HepG2 (cell line): Measurements from ENCODE around the gene CACNA2D3. TPM values are rescaled to one million over a fixed set of nuclear protein-coding genes. Genes with fewer than 3 reads are reported as not detected.

Source experiments
- ATAC-seq: fragments of 200-7000 bp; cut with Tn5 transposase; 3 replicates; pipeline ENCODE4 v1.9.1; 2020; ENCODE audit warnings: mild to moderate bottlenecking, moderate library complexity
- BruUV-seq: library from RNA; stranded (reverse); fragments of 400-500 nt; replicated peaks from 2 replicates; lab custom pipeline; 2021; lab: Mats Ljungman, UMichigan
- CTCF ChIA-PET: fragments of 300-600 bp; formaldehyde crosslinking; extraction: SDS; loops from one replicate; lab custom pipeline; 2021; ENCODE audit warnings: low total read pairs, inconsistent platforms, low intra/inter-chr PET ratio; lab: Yijun Ruan, JAX
- POLR2A ChIA-PET: fragments of 350-600 bp; sonication (Branson Sonifier 250); formaldehyde crosslinking; loops from one replicate; lab custom pipeline; 2020; ENCODE audit warnings: antibody characterized with exemption, inconsistent platforms; lab: Yijun Ruan, JAX
- DNase-seq: peaks from one replicate; pipeline ENCODE4 v3.0.0-alpha.2; 2015; ENCODE audit warnings: low spot score
- FAIRE-seq: peaks from 3 replicates; lab custom pipeline; 2011; peaks lifted over from hg19 to GRCh38; lab: Jason Lieb, UNC
- H2AFZ ChIP-seq: one replicate; pipeline ENCODE4 v1.6.1; 2011; ENCODE audit warnings: low read length, inconsistent platforms
- H3K27ac ChIP-seq: fragments of 300-600 bp; 3 replicates; pipeline ENCODE4 v1.8.0; 2011; ENCODE audit warnings: mixed run types, mild to moderate bottlenecking, mixed read lengths, low read length, inconsistent platforms; ENCODE audit not compliant: insufficient read depth; ENCODE audit errors: extremely low read length
- H3K27me3 ChIP-seq, 2 experiments: fragments of 200-600 bp in 1 of 2; 2 replicates in 1 of 2; 3 replicates in 1 of 2; pipeline versions ENCODE4 v1.6.0 to v1.8.0; 2011; ENCODE audit warnings: low read length in 2 of 2, mild to moderate bottlenecking in 2 of 2, moderate library complexity in 2 of 2, inconsistent platforms in 1 of 2; ENCODE audit not compliant: insufficient read depth in 2 of 2, control insufficient read depth in 1 of 2
- H3K36me3 ChIP-seq, 2 experiments: fragments of 200-600 bp in 1 of 2; replicated peaks in 1 of 2; 2 replicates in 1 of 2; 3 replicates in 1 of 2; pipeline versions ENCODE4 v1.5.1 to v1.8.0; 2011; ENCODE audit warnings: low read length in 2 of 2, inconsistent platforms in 1 of 2; ENCODE audit not compliant: insufficient read depth in 2 of 2, control insufficient read depth in 1 of 2
- H3K4me1 ChIP-seq: 2 replicates; pipeline ENCODE4 v1.5.1; 2012; ENCODE audit warnings: low read length, inconsistent platforms; ENCODE audit not compliant: insufficient read depth
- H3K4me2 ChIP-seq: 2 replicates; pipeline ENCODE4 v1.6.0; 2011; ENCODE audit warnings: low read depth, low read length, inconsistent platforms
- H3K4me3 ChIP-seq, 3 experiments: fragments of 200-600 bp in 1 of 3; sonication (generic), shearing (Covaris generic) in 1 of 3; replicated peaks in 1 of 3; 2 replicates each; pipeline ENCODE4 v1.5.1; 2011 to 2016; ENCODE audit warnings: low read length in 3 of 3, inconsistent platforms in 2 of 3, low read depth in 2 of 3, mild to moderate bottlenecking in 2 of 3, control low read depth in 1 of 3, mixed read lengths in 1 of 3; ENCODE audit not compliant: insufficient read depth in 1 of 3
- H3K79me2 ChIP-seq: one replicate; pipeline ENCODE4 v1.6.1; 2011; ENCODE audit warnings: low read length, inconsistent platforms; ENCODE audit not compliant: insufficient read depth
- H3K9ac ChIP-seq: 2 replicates; pipeline ENCODE4 v1.6.0; 2011; ENCODE audit warnings: mild to moderate bottlenecking, low read depth, low read length, inconsistent platforms; ENCODE audit not compliant: insufficient read depth
- H3K9me3 ChIP-seq: 2 replicates; pipeline ENCODE4 v1.5.1; 2012; ENCODE audit warnings: mild to moderate bottlenecking, low read length
- H4K20me1 ChIP-seq: 2 replicates; pipeline ENCODE4 v1.6.0; 2011; ENCODE audit warnings: inconsistent platforms, mild to moderate bottlenecking, low read length, moderate library complexity; ENCODE audit not compliant: insufficient read depth
- ETV5 ChIP-seq: IDR thresholded peaks from 2 replicates; pipeline ENCODE4 v1.6.1; 2018; ENCODE audit warnings: missing biosample characterization, missing genetic modification reagents, inconsistent platforms, borderline replicate concordance
- FOSL2 ChIP-seq: sonication (generic); formaldehyde crosslinking; IDR thresholded peaks from 2 replicates; pipeline ENCODE4 v1.4.0; 2020; ENCODE audit warnings: missing genetic modification reagents
- IKZF4 ChIP-seq: sonication (generic); formaldehyde crosslinking; IDR thresholded peaks from 2 replicates; pipeline ENCODE4 v1.5.1; 2020; ENCODE audit warnings: borderline replicate concordance, mild to moderate bottlenecking, low read depth, missing genetic modification reagents; ENCODE audit errors: not compliant biosample characterization
- KDM6A ChIP-seq: IDR thresholded peaks from 2 replicates; pipeline ENCODE4 v1.6.1; 2016; ENCODE audit warnings: low read depth
- MAF1 ChIP-seq: sonication (generic); formaldehyde crosslinking; IDR thresholded peaks from 2 replicates; pipeline ENCODE4 v1.5.0; 2020; ENCODE audit warnings: missing genetic modification reagents, borderline replicate concordance
- NFE2L2 ChIP-seq: fragments of 150-350 bp; IDR thresholded peaks from 2 replicates; pipeline ENCODE4 v1.6.1; 2014; ENCODE audit warnings: low read length
- NFIC ChIP-seq: IDR thresholded peaks from 2 replicates; pipeline ENCODE4 v1.6.1; 2012; ENCODE audit warnings: mild to moderate bottlenecking, low read length, inconsistent platforms
- NFKB2 ChIP-seq: sonication (generic); formaldehyde crosslinking; IDR thresholded peaks from 2 replicates; pipeline ENCODE4 v1.4.0; 2020; ENCODE audit warnings: missing genetic modification reagents, borderline replicate concordance
- PCBP2 ChIP-seq: fragments of 200-400 bp; formaldehyde crosslinking; optimal IDR thresholded peaks from 2 replicates; pipeline ENCODE3; 2018; ENCODE audit warnings: low read length, low read depth; ENCODE audit not compliant: poor library complexity, severe bottlenecking
- POLR2A ChIP-seq, 2 experiments: IDR thresholded peaks; 2 replicates each; pipeline ENCODE4 v1.6.1; 2011; ENCODE audit warnings: low read depth in 2 of 2, low read length in 2 of 2, mild to moderate bottlenecking in 1 of 2, moderate library complexity in 1 of 2; ENCODE audit not compliant: insufficient read depth in 1 of 2
- SNAI1 ChIP-seq: sonication (generic); formaldehyde crosslinking; IDR thresholded peaks from 2 replicates; pipeline ENCODE4 v1.5.0; 2020; ENCODE audit warnings: mild to moderate bottlenecking, missing genetic modification reagents, borderline replicate concordance
- SP4 ChIP-seq: sonication (generic); formaldehyde crosslinking; IDR thresholded peaks from 2 replicates; pipeline ENCODE4 v1.8.1; 2023; ENCODE audit warnings: mild to moderate bottlenecking, missing genetic modification reagents
- ZFP36 ChIP-seq: fragments of 150-350 bp; IDR thresholded peaks from 2 replicates; pipeline ENCODE4 v1.6.1; 2018; ENCODE audit warnings: borderline replicate concordance, low read length, low read depth; ENCODE audit not compliant: partially characterized antibody
- ZNF17 ChIP-seq: sonication (generic); formaldehyde crosslinking; IDR thresholded peaks from 2 replicates; pipeline ENCODE4 v1.5.0; 2020; ENCODE audit warnings: mild to moderate bottlenecking, missing genetic modification reagents
- ZNF619 ChIP-seq: sonication (generic); formaldehyde crosslinking; IDR thresholded peaks from 2 replicates; pipeline ENCODE4 v1.4.0; 2020; ENCODE audit warnings: mild to moderate bottlenecking, missing genetic modification reagents
- ZNF75D ChIP-seq: sonication (generic); formaldehyde crosslinking; IDR thresholded peaks from 2 replicates; pipeline ENCODE4 v1.8.1; 2023; ENCODE audit warnings: missing genetic modification reagents, mild to moderate bottlenecking, borderline replicate concordance
- WGBS: methylation state at CpG from one replicate; pipeline ENCODE4 v1.1.6; 2017; ENCODE audit warnings: low lambda C conversion rate; 5-methylcytosine and 5-hydroxymethylcytosine counted together
- in situ Hi-C: cut with HindIII; loops from 2 replicates; pipeline ENCODE4 v1.10.0; 2017; ENCODE audit warnings: low pct_unique_long_range_greater_than_20kb; ENCODE audit not compliant: extremely low pct_ligation_motif_present
- intact Hi-C: fragments of 100-400 bp; cut with micrococcal nuclease; formaldehyde crosslinking; loops from one replicate; pipeline ENCODE4 v1.10.0; 2022; ENCODE audit not compliant: unreplicated experiment
- polyA plus RNA-seq, 8 experiments: library from polyadenylated mRNA; depleted of rRNA in 3 of 8; stranded (reverse) in 7 of 8; unstranded in 1 of 8; fragments of >200 nt; fragmentation: Illumina TruSeq in 4 of 8; extraction: Trizol in 4 of 8; gene quantifications; 2 replicates each; pipeline versions ENCODE4 v1.2.1 to v1.2.3, GENCODE V29; 2011 to 2016; ENCODE audit warnings: low read depth in 4 of 8, missing spikeins in 1 of 8, mixed read lengths in 1 of 8; ENCODE audit not compliant: insufficient read depth in 1 of 8
- total RNA-seq, 5 experiments: library from RNA; depleted of rRNA; stranded (reverse); fragments of >200 nt; fragmentation: Illumina TruSeq; extraction: Trizol; gene quantifications; 2 replicates each; pipeline ENCODE4 v1.2.3, GENCODE V29; 2016; ENCODE audit warnings: low read depth in 1 of 5
- TF ChIP-seq, protein P1 (sequence below): sonication (generic); formaldehyde crosslinking; conservative IDR thresholded peaks from 2 replicates; pipeline ENCODE4 v1.8.0; 2022; ENCODE audit warnings: missing genetic modification reagents
- TF ChIP-seq, protein P2 (sequence below): IDR thresholded peaks from 2 replicates; pipeline ENCODE4 v1.6.1; 2016; ENCODE audit warnings: missing compliant biosample characterization, missing genetic modification reagents, borderline replicate concordance
- TF ChIP-seq, protein P3 (sequence below): sonication (generic); formaldehyde crosslinking; IDR thresholded peaks from 2 replicates; pipeline ENCODE4 v1.5.0; 2020; ENCODE audit warnings: mild to moderate bottlenecking, missing genetic modification reagents
- TF ChIP-seq, protein P4 (sequence below): IDR thresholded peaks from 2 replicates; pipeline ENCODE4 v1.6.1; 2016; ENCODE audit warnings: mild to moderate bottlenecking

Gene CACNA2D3
- total and polyA plus RNA-seq, 2 of the 13 experiments (the other 11 are each of a cell fraction or from before 2014, with no cell fraction given) = not detected

DNA sequence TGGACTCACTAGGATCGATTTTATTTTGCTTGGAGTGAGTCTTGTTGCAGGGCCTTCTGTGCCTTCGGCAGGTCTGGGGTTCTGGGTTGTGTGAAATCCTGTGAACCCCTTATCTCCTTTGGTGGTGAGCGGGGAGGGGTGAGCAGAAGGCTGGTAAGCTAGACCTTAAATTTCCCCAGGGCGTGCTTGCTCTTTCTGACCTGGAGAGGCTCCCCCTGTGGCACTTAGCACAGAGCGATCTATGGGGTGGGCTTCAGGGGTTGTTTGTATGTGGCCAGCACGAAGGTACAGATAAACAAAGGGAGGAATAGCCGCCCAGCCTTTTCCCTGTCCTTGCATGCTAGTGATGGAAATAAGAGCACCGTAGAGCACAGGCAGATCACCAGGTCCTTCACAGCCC is 11.8 kb downstream of the CACNA2D3 start:
- DNase-seq = no peak
- H3K36me3 ChIP-seq = no peaks in the 10 kb centered on the region
- TF ChIP-seq SP4 (CRISPR knock-in tag) (no peak), POLR2A (IDR thresholded peaks at IDR 0.05; ENCODE audit: insufficient read depth in 1 of 2, low read depth in 2 of 2, low read length in 2 of 2) (no peak), ZNF17 (CRISPR knock-in tag) (no peak), FOSL2 (no peak), KDM6A (CRISPR knock-in tag) (no peak), PCBP2 (no peak), NFKB2 (CRISPR knock-in tag) (no peak), NFIC (no peak), NFE2L2 (no peak), MAF1 (CRISPR knock-in tag) (no peak), IKZF4 (no peak), ZNF75D (CRISPR knock-in tag) (no peak), ETV5 (no peak), ZNF619 (CRISPR knock-in tag) (no peak), ZFP36 (no peak), SNAI1 (no peak)
- TF ChIP-seq, protein P1, sequence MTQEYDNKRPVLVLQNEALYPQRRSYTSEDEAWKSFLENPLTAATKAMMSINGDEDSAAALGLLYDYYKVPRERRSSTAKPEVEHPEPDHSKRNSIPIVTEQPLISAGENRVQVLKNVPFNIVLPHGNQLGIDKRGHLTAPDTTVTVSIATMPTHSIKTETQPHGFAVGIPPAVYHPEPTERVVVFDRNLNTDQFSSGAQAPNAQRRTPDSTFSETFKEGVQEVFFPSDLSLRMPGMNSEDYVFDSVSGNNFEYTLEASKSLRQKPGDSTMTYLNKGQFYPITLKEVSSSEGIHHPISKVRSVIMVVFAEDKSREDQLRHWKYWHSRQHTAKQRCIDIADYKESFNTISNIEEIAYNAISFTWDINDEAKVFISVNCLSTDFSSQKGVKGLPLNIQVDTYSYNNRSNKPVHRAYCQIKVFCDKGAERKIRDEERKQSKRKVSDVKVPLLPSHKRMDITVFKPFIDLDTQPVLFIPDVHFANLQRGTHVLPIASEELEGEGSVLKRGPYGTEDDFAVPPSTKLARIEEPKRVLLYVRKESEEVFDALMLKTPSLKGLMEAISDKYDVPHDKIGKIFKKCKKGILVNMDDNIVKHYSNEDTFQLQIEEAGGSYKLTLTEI (CRISPR knock-in tag) = no peak
- TF ChIP-seq, protein P2, sequence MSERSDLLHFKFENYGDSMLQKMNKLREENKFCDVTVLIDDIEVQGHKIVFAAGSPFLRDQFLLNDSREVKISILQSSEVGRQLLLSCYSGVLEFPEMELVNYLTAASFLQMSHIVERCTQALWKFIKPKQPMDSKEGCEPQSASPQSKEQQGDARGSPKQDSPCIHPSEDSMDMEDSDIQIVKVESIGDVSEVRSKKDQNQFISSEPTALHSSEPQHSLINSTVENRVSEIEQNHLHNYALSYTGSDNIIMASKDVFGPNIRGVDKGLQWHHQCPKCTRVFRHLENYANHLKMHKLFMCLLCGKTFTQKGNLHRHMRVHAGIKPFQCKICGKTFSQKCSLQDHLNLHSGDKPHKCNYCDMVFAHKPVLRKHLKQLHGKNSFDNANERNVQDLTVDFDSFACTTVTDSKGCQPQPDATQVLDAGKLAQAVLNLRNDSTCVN = no peak
- TF ChIP-seq, protein P3, sequence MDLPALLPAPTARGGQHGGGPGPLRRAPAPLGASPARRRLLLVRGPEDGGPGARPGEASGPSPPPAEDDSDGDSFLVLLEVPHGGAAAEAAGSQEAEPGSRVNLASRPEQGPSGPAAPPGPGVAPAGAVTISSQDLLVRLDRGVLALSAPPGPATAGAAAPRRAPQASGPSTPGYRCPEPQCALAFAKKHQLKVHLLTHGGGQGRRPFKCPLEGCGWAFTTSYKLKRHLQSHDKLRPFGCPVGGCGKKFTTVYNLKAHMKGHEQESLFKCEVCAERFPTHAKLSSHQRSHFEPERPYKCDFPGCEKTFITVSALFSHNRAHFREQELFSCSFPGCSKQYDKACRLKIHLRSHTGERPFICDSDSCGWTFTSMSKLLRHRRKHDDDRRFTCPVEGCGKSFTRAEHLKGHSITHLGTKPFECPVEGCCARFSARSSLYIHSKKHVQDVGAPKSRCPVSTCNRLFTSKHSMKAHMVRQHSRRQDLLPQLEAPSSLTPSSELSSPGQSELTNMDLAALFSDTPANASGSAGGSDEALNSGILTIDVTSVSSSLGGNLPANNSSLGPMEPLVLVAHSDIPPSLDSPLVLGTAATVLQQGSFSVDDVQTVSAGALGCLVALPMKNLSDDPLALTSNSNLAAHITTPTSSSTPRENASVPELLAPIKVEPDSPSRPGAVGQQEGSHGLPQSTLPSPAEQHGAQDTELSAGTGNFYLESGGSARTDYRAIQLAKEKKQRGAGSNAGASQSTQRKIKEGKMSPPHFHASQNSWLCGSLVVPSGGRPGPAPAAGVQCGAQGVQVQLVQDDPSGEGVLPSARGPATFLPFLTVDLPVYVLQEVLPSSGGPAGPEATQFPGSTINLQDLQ = no peak
- TF ChIP-seq, protein P4, sequence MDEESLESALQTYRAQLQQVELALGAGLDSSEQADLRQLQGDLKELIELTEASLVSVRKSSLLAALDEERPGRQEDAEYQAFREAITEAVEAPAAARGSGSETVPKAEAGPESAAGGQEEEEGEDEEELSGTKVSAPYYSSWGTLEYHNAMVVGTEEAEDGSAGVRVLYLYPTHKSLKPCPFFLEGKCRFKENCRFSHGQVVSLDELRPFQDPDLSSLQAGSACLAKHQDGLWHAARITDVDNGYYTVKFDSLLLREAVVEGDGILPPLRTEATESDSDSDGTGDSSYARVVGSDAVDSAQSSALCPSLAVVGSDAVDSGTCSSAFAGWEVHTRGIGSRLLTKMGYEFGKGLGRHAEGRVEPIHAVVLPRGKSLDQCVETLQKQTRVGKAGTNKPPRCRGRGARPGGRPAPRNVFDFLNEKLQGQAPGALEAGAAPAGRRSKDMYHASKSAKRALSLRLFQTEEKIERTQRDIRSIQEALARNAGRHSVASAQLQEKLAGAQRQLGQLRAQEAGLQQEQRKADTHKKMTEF = no peak
- H3K9me3 ChIP-seq = no peaks in the 10 kb centered on the region
- ATAC-seq = no peak
- H3K27ac ChIP-seq = no peak overlapping the region
- FAIRE-seq = no peak
- WGBS = 13% methylated on average over 8 of the region's 8 CpGs
- in situ Hi-C loops (no loop called here), intact Hi-C loops (no loop called here)
- no peak overlapping the region for H3K9ac ChIP-seq
- H3K4me2 ChIP-seq = no peak overlapping the region
- peaks cover 6% of the 10 kb centered on the region; the same call in 1 of the 2 replicates for H3K4me1 ChIP-seq
- H3K4me3 ChIP-seq = no peak overlapping the region
- peaks cover 0 to 14% of the 10 kb centered on the region in 2 experiments; a peak in 2 of 5 replicates for H3K27me3 ChIP-seq
- no peaks in the 10 kb centered on the region for H4K20me1 ChIP-seq
- H3K79me2 ChIP-seq = no peaks in the 10 kb centered on the region
- BruUV-seq = no TSS peak
- POLR2A ChIA-PET = no interaction called here
- CTCF ChIA-PET = no interaction called here
- H2AFZ ChIP-seq = no peak overlapping the region
